Measurements from ENCODE around the gene BCL2L1.

Gene BCL2L1

GRCh38 chr20:31691646-31692275, 30.9 kb downstream of the BCL2L1 start:
- DNase-seq (ENCODE audit: low read depth): no peak

GRCh38 chr20:31690124-31690666, 32.5 kb downstream of the BCL2L1 start:
- DNase-seq (ENCODE audit: low read depth): no peak

- DNase-seq (ENCODE audit: low read depth): no peak
Observed at GRCh38 chr20:31689141-31689540, 33.5 kb downstream of the BCL2L1 start.

- no peak for DNase-seq (ENCODE audit: low read depth)
Observed at GRCh38 chr20:31687777-31688176, 34.9 kb downstream of the BCL2L1 start.

GRCh38 chr20:31685853-31686643, 36.6 kb downstream of the BCL2L1 start:
- DNase-seq (ENCODE audit: low read depth): no peak

GRCh38 chr20:31684153-31685015, 38.3 kb downstream of the BCL2L1 start:
- DNase-seq (ENCODE audit: low read depth): no peak

- no peak for DNase-seq (ENCODE audit: low read depth)
Observed at GRCh38 chr20:31682927-31683326, 39.7 kb downstream of the BCL2L1 start.

GRCh38 chr20:31682352-31682751, 40.3 kb downstream of the BCL2L1 start:
- DNase-seq (ENCODE audit: low read depth): no peak

GRCh38 chr20:31681769-31682168, 40.9 kb downstream of the BCL2L1 start:
- DNase-seq (ENCODE audit: low read depth): no peak

GRCh38 chr20:31681128-31681727, 41.4 kb downstream of the BCL2L1 start:
- DNase-seq (ENCODE audit: low read depth): no peak

- no peak for DNase-seq (ENCODE audit: low read depth)
Observed at GRCh38 chr20:31680286-31681127, 42.2 kb downstream of the BCL2L1 start.

- no peak for DNase-seq (ENCODE audit: low read depth)
Observed at GRCh38 chr20:31679357-31680285, 43.0 kb downstream of the BCL2L1 start.

GRCh38 chr20:31678389-31679356, 44.0 kb downstream of the BCL2L1 start:
- no peak for DNase-seq (ENCODE audit: low read depth)

GRCh38 chr20:31677553-31678260, 45.0 kb downstream of the BCL2L1 start:
- no peak for DNase-seq (ENCODE audit: low read depth)

- DNase-seq (ENCODE audit: low read depth): no peak
Observed at GRCh38 chr20:31676609-31676989, 46.1 kb downstream of the BCL2L1 start.

- DNase-seq (ENCODE audit: low read depth): peak; percentile 40
Observed at GRCh38 chr20:31675828-31676608, 46.6 kb downstream of the BCL2L1 start.
